ENCODE results near the gene CFAP53. TPM values are rescaled to one million over a fixed set of nuclear protein-coding genes. Genes with fewer than 3 reads are reported as not detected.
"Not testable (repeated sequence)": the region's sequence is repeated elsewhere in the genome, so short reads cannot be mapped to it uniquely, and the experiment has no call there.

CFAP53 gene
- not detected for total RNA-seq

- peak within 1 kb of the TSS; percentile 56 for H3K4me3 ChIP-seq (ENCODE audit: low read length)
- H3K9me3 ChIP-seq (ENCODE audit: low read depth, low read length) = no peaks in the 10 kb centered on the region
- H3K4me1 ChIP-seq (ENCODE audit: insufficient read depth, low read length) = peaks cover 28% of the 10 kb centered on the region
- no peaks in the 10 kb centered on the region for H3K27me3 ChIP-seq (ENCODE audit: insufficient read depth, low read length)
These were observed at the start of gene CFAP53 for GRCh38 chr18:50266248-50266704. CFAP53 (minus strand) TSS chr18:50266495; CDS start chr18:50266404, 91 bp downstream.

- peaks cover 8% of the 10 kb centered on the region for H3K27me3 ChIP-seq (ENCODE audit: insufficient read depth, low read length)
- H3K4me3 ChIP-seq (ENCODE audit: low read length) = no peak overlapping the region
- H3K9me3 ChIP-seq (ENCODE audit: low read depth, low read length) = no peaks in the 10 kb centered on the region
- H3K4me1 ChIP-seq (ENCODE audit: insufficient read depth, low read length) = peaks cover 19% of the 10 kb centered on the region
These were observed 49.0 kb upstream of the CFAP53 start for GRCh38 chr18:50315100-50315871.

- Histone ChIP-seq H3K4me3 (ENCODE audit: low read length) (no peak overlapping the region), H3K27me3 (ENCODE audit: insufficient read depth, low read length) (peaks cover 6% of the 10 kb centered on the region), H3K9me3 (ENCODE audit: low read depth, low read length) (no peaks in the 10 kb centered on the region), H3K4me1 (ENCODE audit: insufficient read depth, low read length) (peaks cover 20% of the 10 kb centered on the region)
These were observed 47.7 kb upstream of the CFAP53 start for GRCh38 chr18:50313873-50314460.

- H3K4me3 ChIP-seq (ENCODE audit: low read length) = no peak overlapping the region
- peaks cover 29% of the 10 kb centered on the region for H3K4me1 ChIP-seq (ENCODE audit: insufficient read depth, low read length)
- no peaks in the 10 kb centered on the region for H3K9me3 ChIP-seq (ENCODE audit: low read depth, low read length)
- H3K27me3 ChIP-seq (ENCODE audit: insufficient read depth, low read length) = peaks cover 6% of the 10 kb centered on the region
These were observed 46.8 kb upstream of the CFAP53 start for GRCh38 chr18:50313031-50313607.

- Histone ChIP-seq H3K4me1 (ENCODE audit: insufficient read depth, low read length) (peaks cover 35% of the 10 kb centered on the region), H3K9me3 (ENCODE audit: low read depth, low read length) (no peaks in the 10 kb centered on the region), H3K27me3 (ENCODE audit: insufficient read depth, low read length) (peaks cover 6% of the 10 kb centered on the region), H3K4me3 (ENCODE audit: low read length) (no peak overlapping the region)
These were observed 46.2 kb upstream of the CFAP53 start for GRCh38 chr18:50312296-50313030.

GRCh38 chr18:50311650-50312049, 45.4 kb upstream of the CFAP53 start:
- H3K4me3 ChIP-seq (ENCODE audit: low read length) = no peak overlapping the region
- no peaks in the 10 kb centered on the region for H3K9me3 ChIP-seq (ENCODE audit: low read depth, low read length)
- H3K27me3 ChIP-seq (ENCODE audit: insufficient read depth, low read length) = peaks cover 6% of the 10 kb centered on the region
- peaks cover 43% of the 10 kb centered on the region for H3K4me1 ChIP-seq (ENCODE audit: insufficient read depth, low read length)

GRCh38 chr18:50310080-50310479, 43.8 kb upstream of the CFAP53 start:
- H3K27me3 ChIP-seq (ENCODE audit: insufficient read depth, low read length) = peaks cover 5% of the 10 kb centered on the region
- no peak overlapping the region for H3K4me3 ChIP-seq (ENCODE audit: low read length)
- H3K9me3 ChIP-seq (ENCODE audit: low read depth, low read length) = peaks cover 2% of the 10 kb centered on the region
- H3K4me1 ChIP-seq (ENCODE audit: insufficient read depth, low read length) = peaks cover 43% of the 10 kb centered on the region

- not testable (repeated sequence) for H3K27me3 ChIP-seq (ENCODE audit: insufficient read depth, low read length); H3K9me3 ChIP-seq (ENCODE audit: low read depth, low read length); H3K4me3 ChIP-seq (ENCODE audit: low read length)
- H3K4me1 ChIP-seq (ENCODE audit: insufficient read depth, low read length) = peaks cover 40% of the 10 kb centered on the region
These were observed 42.6 kb upstream of the CFAP53 start for GRCh38 chr18:50308851-50309250.

GRCh38 chr18:50307738-50308470, 41.6 kb upstream of the CFAP53 start:
- peak overlapping the region; percentile 33 for H3K4me3 ChIP-seq (ENCODE audit: low read length)
- H3K9me3 ChIP-seq (ENCODE audit: low read depth, low read length) = peaks cover 5% of the 10 kb centered on the region
- H3K4me1 ChIP-seq (ENCODE audit: insufficient read depth, low read length) = peaks cover 35% of the 10 kb centered on the region
- H3K27me3 ChIP-seq (ENCODE audit: insufficient read depth, low read length) = peaks cover 9% of the 10 kb centered on the region

- Histone ChIP-seq H3K4me3 (ENCODE audit: low read length) (peak overlapping the region; percentile 33), H3K9me3 (ENCODE audit: low read depth, low read length) (peaks cover 5% of the 10 kb centered on the region), H3K4me1 (ENCODE audit: insufficient read depth, low read length) (peaks cover 33% of the 10 kb centered on the region), H3K27me3 (ENCODE audit: insufficient read depth, low read length) (peaks cover 9% of the 10 kb centered on the region)
These were observed 41.1 kb upstream of the CFAP53 start for GRCh38 chr18:50307400-50307737.

GRCh38 chr18:50306944-50307343, 40.6 kb upstream of the CFAP53 start:
- Histone ChIP-seq H3K4me1 (ENCODE audit: insufficient read depth, low read length) (peaks cover 29% of the 10 kb centered on the region), H3K27me3 (ENCODE audit: insufficient read depth, low read length) (peaks cover 9% of the 10 kb centered on the region), H3K4me3 (ENCODE audit: low read length) (no peak overlapping the region), H3K9me3 (ENCODE audit: low read depth, low read length) (peaks cover 5% of the 10 kb centered on the region)

- peaks cover 32% of the 10 kb centered on the region for H3K27me3 ChIP-seq (ENCODE audit: insufficient read depth, low read length)
- H3K4me1 ChIP-seq (ENCODE audit: insufficient read depth, low read length) = peaks cover 14% of the 10 kb centered on the region
These were observed 34.8 kb upstream of the CFAP53 start for GRCh38 chr18:50301074-50301473.

GRCh38 chr18:50299626-50300388, 33.5 kb upstream of the CFAP53 start:
- Histone ChIP-seq H3K9me3 (ENCODE audit: low read depth, low read length) (no peaks in the 10 kb centered on the region), H3K4me1 (ENCODE audit: insufficient read depth, low read length) (peaks cover 14% of the 10 kb centered on the region), H3K27me3 (ENCODE audit: insufficient read depth, low read length) (peaks cover 27% of the 10 kb centered on the region), H3K4me3 (ENCODE audit: low read length) (no peak overlapping the region)

More at GRCh38 chr18:50301074-50301473, 34.8 kb upstream of the CFAP53 start:
- Histone ChIP-seq H3K9me3 (ENCODE audit: low read depth, low read length) (peaks cover 5% of the 10 kb centered on the region), H3K4me3 (ENCODE audit: low read length) (no peak overlapping the region)
